ENCODE measurements around the gene PTPRN2. TPM values are rescaled to one million over a fixed set of nuclear protein-coding genes. Genes with fewer than 3 reads are reported as not detected.

The PTPRN2 gene
- total RNA-seq, 4 donors from 2014 or later, result 14.9 to 34.3 (median 21.3) TPM

GRCh38 chr7:157609516-157609915 lies 978.1 kb downstream of the PTPRN2 start:
- no peak overlapping the region for H3K4me3 ChIP-seq
- no peaks in the 10 kb centered on the region for H3K9me3 ChIP-seq
- no peaks in the 10 kb centered on the region for H3K36me3 ChIP-seq
- DNase-seq, result no peak
- TF ChIP-seq, protein P1, sequence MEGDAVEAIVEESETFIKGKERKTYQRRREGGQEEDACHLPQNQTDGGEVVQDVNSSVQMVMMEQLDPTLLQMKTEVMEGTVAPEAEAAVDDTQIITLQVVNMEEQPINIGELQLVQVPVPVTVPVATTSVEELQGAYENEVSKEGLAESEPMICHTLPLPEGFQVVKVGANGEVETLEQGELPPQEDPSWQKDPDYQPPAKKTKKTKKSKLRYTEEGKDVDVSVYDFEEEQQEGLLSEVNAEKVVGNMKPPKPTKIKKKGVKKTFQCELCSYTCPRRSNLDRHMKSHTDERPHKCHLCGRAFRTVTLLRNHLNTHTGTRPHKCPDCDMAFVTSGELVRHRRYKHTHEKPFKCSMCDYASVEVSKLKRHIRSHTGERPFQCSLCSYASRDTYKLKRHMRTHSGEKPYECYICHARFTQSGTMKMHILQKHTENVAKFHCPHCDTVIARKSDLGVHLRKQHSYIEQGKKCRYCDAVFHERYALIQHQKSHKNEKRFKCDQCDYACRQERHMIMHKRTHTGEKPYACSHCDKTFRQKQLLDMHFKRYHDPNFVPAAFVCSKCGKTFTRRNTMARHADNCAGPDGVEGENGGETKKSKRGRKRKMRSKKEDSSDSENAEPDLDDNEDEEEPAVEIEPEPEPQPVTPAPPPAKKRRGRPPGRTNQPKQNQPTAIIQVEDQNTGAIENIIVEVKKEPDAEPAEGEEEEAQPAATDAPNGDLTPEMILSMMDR (IDR thresholded peaks at IDR 0.05), result no peak
- no peak for TF ChIP-seq POLR2A (IDR thresholded peaks at IDR 0.05)
- no peak overlapping the region for H3K27ac ChIP-seq
- H3K4me1 ChIP-seq, result peaks cover 0 to 5% (median 0%) of the 10 kb centered on the region in 4 donors
- H3K27me3 ChIP-seq, result no peaks in the 10 kb centered on the region

GRCh38 chr7:157607218-157607617 lies 980.4 kb downstream of the PTPRN2 start:
- TF ChIP-seq POLR2A (IDR thresholded peaks at IDR 0.05), result no peak
- TF ChIP-seq, protein P1 (IDR thresholded peaks at IDR 0.05), result no peak
- DNase-seq, result no peak
- no peaks in the 10 kb centered on the region for H3K9me3 ChIP-seq
- no peak overlapping the region for H3K4me3 ChIP-seq
- H3K4me1 ChIP-seq, result no peaks in the 10 kb centered on the region
- no peaks in the 10 kb centered on the region for H3K36me3 ChIP-seq
- H3K27me3 ChIP-seq, result no peaks in the 10 kb centered on the region
- H3K27ac ChIP-seq, result no peak overlapping the region

GRCh38 chr7:157606140-157606539 lies 981.5 kb downstream of the PTPRN2 start:
- TF ChIP-seq, protein P1 (IDR thresholded peaks at IDR 0.05), result no peak
- no peak for TF ChIP-seq POLR2A (IDR thresholded peaks at IDR 0.05)
- Histone ChIP-seq H3K27me3 (no peaks in the 10 kb centered on the region), H3K4me3 (no peak overlapping the region), H3K36me3 (no peaks in the 10 kb centered on the region), H3K9me3 (no peaks in the 10 kb centered on the region), H3K4me1 (no peaks in the 10 kb centered on the region), H3K27ac (no peak overlapping the region)
- DNase-seq, result no peak

GRCh38 chr7:157605638-157606037 lies 982.0 kb downstream of the PTPRN2 start:
- Histone ChIP-seq H3K27ac (no peak overlapping the region), H3K36me3 (no peaks in the 10 kb centered on the region), H3K4me3 (no peak overlapping the region), H3K4me1 (no peaks in the 10 kb centered on the region), H3K27me3 (no peaks in the 10 kb centered on the region), H3K9me3 (no peaks in the 10 kb centered on the region)
- DNase-seq, result peak in 1 of 3 donors; percentile 34
- TF ChIP-seq, protein P1 (IDR thresholded peaks at IDR 0.05), result no peak
- TF ChIP-seq POLR2A (IDR thresholded peaks at IDR 0.05), result no peak

- peak in 1 of 3 donors; percentile 21 for DNase-seq
- TF ChIP-seq POLR2A (IDR thresholded peaks at IDR 0.05), result no peak
- TF ChIP-seq, protein P1 (IDR thresholded peaks at IDR 0.05), result no peak
- H3K36me3 ChIP-seq, result no peaks in the 10 kb centered on the region
- H3K27me3 ChIP-seq, result no peaks in the 10 kb centered on the region
- H3K9me3 ChIP-seq, result no peaks in the 10 kb centered on the region
- H3K4me3 ChIP-seq, result no peak overlapping the region
- H3K4me1 ChIP-seq, result no peaks in the 10 kb centered on the region
- no peak overlapping the region for H3K27ac ChIP-seq
These were observed 982.8 kb downstream of the PTPRN2 start for GRCh38 chr7:157604661-157605381.
